HFFc6 (cell line): Measurements from ENCODE around the gene IL10RB. TPM values are rescaled to one million over a fixed set of nuclear protein-coding genes. Genes with fewer than 3 reads are reported as not detected.

Experiments
- DNase-seq: peaks from one replicate; pipeline ENCODE4 v3.0.0-alpha.2; 2018
- H3K27ac Mint-ChIP-seq: 2 replicates; pipeline ENCODE4 v1.8.0; 2020; ENCODE audit warnings: mild to moderate bottlenecking, mixed read lengths
- H3K27me3 Mint-ChIP-seq: 2 replicates; pipeline ENCODE4 v1.8.0; 2021; ENCODE audit warnings: mild to moderate bottlenecking, moderate library complexity, mixed read lengths; ENCODE audit not compliant: insufficient read depth
- H3K36me3 Mint-ChIP-seq: 2 replicates; pipeline ENCODE4 v1.8.0; 2021; ENCODE audit warnings: low read depth, mixed read lengths
- H3K4me1 Mint-ChIP-seq: 2 replicates; pipeline ENCODE4 v1.8.0; 2020; ENCODE audit warnings: low read depth, mixed read lengths
- H3K4me3 Mint-ChIP-seq: 2 replicates; pipeline ENCODE4 v1.8.0; 2020; ENCODE audit warnings: mild to moderate bottlenecking, moderate library complexity, mixed read lengths
- H3K9me3 Mint-ChIP-seq: 2 replicates; pipeline ENCODE4 v1.8.0; 2020; ENCODE audit warnings: mild to moderate bottlenecking, mixed read lengths
- total RNA-seq, 6 experiments: library from RNA; stranded (reverse); fragmentation: NEBNext Ultra II Directional; extraction: Animal tissue kit (Norgen Biotek cat#: 25700); gene quantifications; 2 replicates in 1 of 6; 3 replicates in 5 of 6; pipeline ENCODE4 v1.2.3, GENCODE V29; 2021
- TF ChIP-seq, protein P1 (sequence below): fragments of 200-600 bp; sonication (generic); IDR thresholded peaks from 2 replicates; pipeline ENCODE4 v1.5.0; 2021; ENCODE audit warnings: antibody characterized with exemption, mild to moderate bottlenecking

Gene IL10RB
- total RNA-seq, 6 experiments from 2014 or later, result 25.5 to 35.3 (median 29.5) TPM

DNA sequence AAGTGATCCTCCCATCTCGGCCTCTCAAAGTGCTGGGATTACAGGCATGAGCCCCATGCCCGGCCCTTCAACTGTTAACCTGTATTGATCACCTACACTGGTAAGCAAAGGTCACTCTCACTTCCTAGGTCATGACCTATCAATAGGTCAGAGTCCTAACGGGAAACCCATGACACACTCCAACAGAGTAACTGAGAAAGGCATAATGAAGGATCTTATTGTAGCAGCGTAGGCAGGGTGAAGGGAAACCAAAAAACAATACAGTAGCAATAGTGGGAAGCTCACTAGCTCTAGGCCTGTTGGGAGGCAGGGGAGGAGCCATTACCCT, 39.1 kb downstream of the IL10RB start:
- Mint-ChIP-seq H3K36me3 (no peaks in the 10 kb centered on the region), H3K27me3 (peaks cover 7% of the 10 kb centered on the region), H3K4me1 (peaks cover 12% of the 10 kb centered on the region), H3K27ac (no peak overlapping the region), H3K9me3 (peaks cover 6% of the 10 kb centered on the region; the same call in 1 of the 2 replicates), H3K4me3 (no peak overlapping the region)
- TF ChIP-seq, protein P1, sequence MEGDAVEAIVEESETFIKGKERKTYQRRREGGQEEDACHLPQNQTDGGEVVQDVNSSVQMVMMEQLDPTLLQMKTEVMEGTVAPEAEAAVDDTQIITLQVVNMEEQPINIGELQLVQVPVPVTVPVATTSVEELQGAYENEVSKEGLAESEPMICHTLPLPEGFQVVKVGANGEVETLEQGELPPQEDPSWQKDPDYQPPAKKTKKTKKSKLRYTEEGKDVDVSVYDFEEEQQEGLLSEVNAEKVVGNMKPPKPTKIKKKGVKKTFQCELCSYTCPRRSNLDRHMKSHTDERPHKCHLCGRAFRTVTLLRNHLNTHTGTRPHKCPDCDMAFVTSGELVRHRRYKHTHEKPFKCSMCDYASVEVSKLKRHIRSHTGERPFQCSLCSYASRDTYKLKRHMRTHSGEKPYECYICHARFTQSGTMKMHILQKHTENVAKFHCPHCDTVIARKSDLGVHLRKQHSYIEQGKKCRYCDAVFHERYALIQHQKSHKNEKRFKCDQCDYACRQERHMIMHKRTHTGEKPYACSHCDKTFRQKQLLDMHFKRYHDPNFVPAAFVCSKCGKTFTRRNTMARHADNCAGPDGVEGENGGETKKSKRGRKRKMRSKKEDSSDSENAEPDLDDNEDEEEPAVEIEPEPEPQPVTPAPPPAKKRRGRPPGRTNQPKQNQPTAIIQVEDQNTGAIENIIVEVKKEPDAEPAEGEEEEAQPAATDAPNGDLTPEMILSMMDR, result no peak
- no peak for DNase-seq

DNA sequence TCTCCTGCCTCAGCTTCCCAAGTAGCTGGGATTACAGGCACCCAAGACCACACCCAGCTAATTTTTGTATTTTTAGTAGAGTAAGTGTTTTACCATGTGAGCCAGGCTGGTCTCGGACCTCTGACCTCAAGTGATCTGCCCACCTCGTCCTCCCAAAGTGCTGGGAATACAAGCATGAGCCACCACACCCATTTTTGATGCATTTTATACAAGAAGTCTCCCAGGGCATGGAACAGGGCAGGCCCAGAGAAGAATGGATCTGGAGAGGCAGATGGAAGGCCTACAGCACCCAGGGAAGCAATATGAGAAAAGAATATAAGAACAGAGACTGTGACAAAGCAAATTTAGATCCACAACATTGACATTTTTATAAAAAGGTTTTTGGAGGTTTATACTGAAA, 39.8 kb downstream of the IL10RB start:
- Mint-ChIP-seq H3K27me3 (peaks cover 9% of the 10 kb centered on the region), H3K4me1 (peaks cover 6% of the 10 kb centered on the region), H3K27ac (no peak overlapping the region), H3K36me3 (no peaks in the 10 kb centered on the region), H3K9me3 (peaks cover 7% of the 10 kb centered on the region; the same call in 1 of the 2 replicates), H3K4me3 (no peak overlapping the region)
- DNase-seq, result no peak
- TF ChIP-seq, protein P1, result no peak

DNA sequence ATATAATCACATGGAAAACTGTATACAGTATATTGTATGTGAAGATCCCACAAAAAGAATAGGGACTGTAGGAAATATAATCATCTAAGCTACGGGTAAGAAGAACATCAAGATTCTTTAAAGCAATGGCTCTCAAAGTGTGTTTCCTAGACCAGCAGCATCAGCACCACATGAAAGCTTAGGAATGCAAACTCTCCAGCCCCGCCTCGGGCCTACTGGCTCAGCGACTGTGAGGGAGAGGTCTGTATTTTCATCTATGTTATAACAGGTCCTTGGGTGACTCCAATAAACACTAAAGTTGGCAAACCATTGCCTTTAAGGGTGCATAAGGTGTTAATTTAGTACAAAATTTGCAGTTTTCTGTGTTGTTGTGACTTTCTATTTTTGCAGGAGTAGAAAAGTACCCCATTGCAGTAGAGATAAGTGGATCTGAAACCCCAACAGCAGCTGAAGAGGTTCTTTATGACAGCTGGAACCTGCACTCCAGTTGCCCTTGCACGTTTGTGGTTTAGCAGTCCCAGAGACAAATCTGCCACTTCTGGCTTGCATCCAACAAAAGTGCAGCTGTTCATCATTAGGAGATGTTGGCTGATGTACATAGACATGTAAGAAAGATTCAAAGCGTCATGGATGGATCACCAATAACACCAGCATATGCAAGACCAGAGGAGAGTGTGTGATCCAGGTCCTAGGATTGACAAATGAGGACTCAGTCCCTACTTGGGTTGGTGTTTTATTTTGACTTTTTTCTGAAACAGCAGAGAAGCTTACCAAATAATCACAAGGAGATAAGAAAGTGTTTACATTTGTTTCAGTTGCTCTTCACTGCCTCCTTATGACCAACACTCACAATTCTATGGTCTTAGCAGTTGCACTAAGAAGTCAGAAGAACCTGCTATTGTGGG, 42.7 kb downstream of the IL10RB start:
- no peaks in the 10 kb centered on the region for H3K4me1 Mint-ChIP-seq
- TF ChIP-seq, protein P1, result peak; percentile 18; the same call in 1 of the 2 replicates
- H3K36me3 Mint-ChIP-seq, result peaks cover 4% of the 10 kb centered on the region; the same call in 1 of the 2 replicates
- no peak overlapping the region for H3K27ac Mint-ChIP-seq
- H3K27me3 Mint-ChIP-seq, result peaks cover 12% of the 10 kb centered on the region
- peaks cover 13% of the 10 kb centered on the region for H3K9me3 Mint-ChIP-seq
- no peak for DNase-seq
- no peak overlapping the region for H3K4me3 Mint-ChIP-seq

DNA sequence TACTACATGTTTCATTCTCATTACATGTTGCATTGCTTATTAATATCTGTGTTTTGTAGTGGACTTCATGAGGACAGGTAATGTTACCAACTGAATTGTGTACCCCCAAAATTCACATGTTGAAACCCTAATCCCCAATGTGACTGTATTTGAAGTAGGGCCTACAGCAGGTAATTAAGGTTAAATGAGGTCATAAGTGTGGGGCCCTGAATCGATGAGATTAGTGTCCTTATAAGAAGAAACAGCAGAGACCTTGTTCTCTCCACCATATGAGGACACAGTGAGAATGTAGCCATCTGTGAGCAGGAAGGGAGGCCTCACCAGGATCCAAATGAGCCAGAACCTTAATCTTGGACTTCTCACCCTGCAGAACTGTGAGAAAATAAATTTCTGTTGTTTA, 43.6 kb downstream of the IL10RB start:
- TF ChIP-seq, protein P1, result no peak
- Mint-ChIP-seq H3K9me3 (peaks cover 14% of the 10 kb centered on the region), H3K27me3 (peaks cover 14% of the 10 kb centered on the region), H3K4me3 (no peak overlapping the region), H3K4me1 (no peaks in the 10 kb centered on the region), H3K27ac (no peak overlapping the region), H3K36me3 (peaks cover 5% of the 10 kb centered on the region; the same call in 1 of the 2 replicates)
- no peak for DNase-seq

DNA sequence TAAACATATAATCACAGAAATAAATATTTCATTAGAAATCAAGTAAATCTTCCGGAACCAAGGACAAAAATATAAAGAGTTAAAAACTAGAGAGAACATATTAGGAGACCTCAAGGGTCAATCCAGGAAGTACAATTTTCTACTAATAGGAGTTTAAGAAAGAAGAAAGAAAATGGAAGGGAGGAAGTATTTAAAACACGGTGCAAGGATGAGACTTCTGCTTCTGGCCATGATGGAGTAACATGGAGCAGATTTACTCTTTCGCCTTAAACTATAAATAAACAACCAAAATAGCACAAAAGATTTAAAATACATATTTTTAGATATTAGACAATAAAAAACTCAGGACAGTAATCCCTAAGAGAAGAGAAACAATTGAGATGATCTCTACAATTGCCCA, 46.0 kb downstream of the IL10RB start:
- H3K4me1 Mint-ChIP-seq, result no peaks in the 10 kb centered on the region
- peaks cover 5% of the 10 kb centered on the region; the same call in 1 of the 2 replicates for H3K36me3 Mint-ChIP-seq
- H3K4me3 Mint-ChIP-seq, result no peak overlapping the region

More for the DNA sequence above, 46.0 kb downstream of the IL10RB start:
- no peak for DNase-seq
- Mint-ChIP-seq H3K27me3 (peaks cover 20% of the 10 kb centered on the region), H3K9me3 (peaks cover 14% of the 10 kb centered on the region), H3K27ac (no peak overlapping the region)
- TF ChIP-seq, protein P1, result no peak
